SK-N-SH treated with all-trans-retinoic acid at 6 μM for 48 hours (cell line): ENCODE data around the gene PALLD.
A peak's percentile ranks its signal among the peaks of the same experiment; 100 is the strongest.

Source experiments
- ATAC-seq: fragments of 200-7000 bp; cut with Tn5 transposase; 3 replicates; pipeline ENCODE4 v1.9.1; 2020; ENCODE audit warnings: mild to moderate bottlenecking, moderate library complexity
- ARNTL ChIP-seq: fragments of 450-650 bp; formaldehyde crosslinking; IDR thresholded peaks from 2 replicates; pipeline ENCODE4 v1.5.0; 2020; ENCODE audit warnings: low read depth, mild to moderate bottlenecking, moderate library complexity, borderline replicate concordance
- CREB5 ChIP-seq: fragments of 250-450 bp; sonication (Bioruptor Pico); IDR thresholded peaks from 2 replicates; pipeline ENCODE4 v1.5.1; 2020; ENCODE audit warnings: low read depth, mild to moderate bottlenecking, moderate library complexity
- ESRRG ChIP-seq: fragments of 250-450 bp; sonication (Bioruptor Pico); IDR thresholded peaks from 2 replicates; pipeline ENCODE4 v1.6.1; 2021; ENCODE audit warnings: mild to moderate bottlenecking
- GLIS3 ChIP-seq: fragments of 250-450 bp; sonication (Bioruptor Pico); IDR thresholded peaks from 2 replicates; pipeline ENCODE4 v1.5.0; 2020; ENCODE audit warnings: mild to moderate bottlenecking, moderate library complexity
- ISL1 ChIP-seq: fragments of 250-450 bp; sonication (Bioruptor Pico); IDR thresholded peaks from 2 replicates; pipeline ENCODE4 v2.1.2; 2022; ENCODE audit warnings: mild to moderate bottlenecking, moderate library complexity
- PATZ1 ChIP-seq: fragments of 250-450 bp; sonication (Bioruptor Pico); IDR thresholded peaks from 2 replicates; pipeline ENCODE4 v1.8.0; 2020; ENCODE audit warnings: mild to moderate bottlenecking, moderate library complexity, borderline replicate concordance
- PPARA ChIP-seq: fragments of 250-450 bp; sonication (Bioruptor Pico); IDR thresholded peaks from 2 replicates; pipeline ENCODE4 v1.5.0; 2020; ENCODE audit warnings: mild to moderate bottlenecking, borderline replicate concordance
- RARB ChIP-seq: fragments of 250-450 bp; sonication (Bioruptor Pico); IDR thresholded peaks from 2 replicates; pipeline ENCODE4 v1.8.0; 2021; ENCODE audit warnings: mild to moderate bottlenecking, moderate library complexity
- TCF4 ChIP-seq: fragments of 250-450 bp; sonication (Bioruptor Pico); IDR thresholded peaks from 2 replicates; pipeline ENCODE4 v1.8.0; 2021; ENCODE audit warnings: mild to moderate bottlenecking, moderate library complexity, borderline replicate concordance
- TOX ChIP-seq: fragments of 250-450 bp; sonication (Bioruptor Pico); IDR thresholded peaks from 2 replicates; pipeline ENCODE4 v1.8.0; 2021; ENCODE audit warnings: mild to moderate bottlenecking, moderate library complexity, borderline replicate concordance
- ZC3H10 ChIP-seq: fragments of 250-450 bp; sonication (Bioruptor Pico); IDR thresholded peaks from 2 replicates; pipeline ENCODE4 v1.5.1; 2021; ENCODE audit warnings: mild to moderate bottlenecking, moderate library complexity
- ZFP3 ChIP-seq: fragments of 250-450 bp; sonication (Bioruptor Pico); IDR thresholded peaks from 2 replicates; pipeline ENCODE4 v1.5.0; 2020; ENCODE audit warnings: mild to moderate bottlenecking, moderate library complexity
- ZFP30 ChIP-seq: fragments of 450-650 bp; formaldehyde crosslinking; IDR thresholded peaks from 2 replicates; pipeline ENCODE4 v1.5.0; 2022; ENCODE audit warnings: mild to moderate bottlenecking, moderate library complexity
- ZNF565 ChIP-seq: fragments of 450-650 bp; formaldehyde crosslinking; conservative IDR thresholded peaks from 2 replicates; pipeline ENCODE4 v1.5.0; 2020; ENCODE audit warnings: low read depth, mild to moderate bottlenecking, moderate library complexity
- ZNF70 ChIP-seq: fragments of 450-650 bp; formaldehyde crosslinking; IDR thresholded peaks from 2 replicates; pipeline ENCODE4 v1.5.0; 2020; ENCODE audit warnings: mild to moderate bottlenecking, moderate library complexity
- ZNF8 ChIP-seq: fragments of 450-650 bp; formaldehyde crosslinking; IDR thresholded peaks from 2 replicates; pipeline ENCODE4 v1.5.0; 2020; ENCODE audit warnings: mild to moderate bottlenecking, moderate library complexity
- TF ChIP-seq, protein P1 (sequence below): fragments of 250-450 bp; sonication (Bioruptor Pico); IDR thresholded peaks from 2 replicates; pipeline ENCODE4 v1.5.0; 2020; ENCODE audit warnings: mild to moderate bottlenecking, moderate library complexity
- TF ChIP-seq, protein P2 (sequence below): fragments of 250-450 bp; sonication (Bioruptor Pico); IDR thresholded peaks from 2 replicates; pipeline ENCODE4 v1.8.0; 2021; ENCODE audit warnings: low read depth, mild to moderate bottlenecking, moderate library complexity, borderline replicate concordance
- TF ChIP-seq, protein P3 (sequence below): fragments of 250-450 bp; sonication (Bioruptor Pico); IDR thresholded peaks from 2 replicates; pipeline ENCODE4 v1.5.1; 2021; ENCODE audit warnings: mild to moderate bottlenecking, moderate library complexity

Gene PALLD

DNA sequence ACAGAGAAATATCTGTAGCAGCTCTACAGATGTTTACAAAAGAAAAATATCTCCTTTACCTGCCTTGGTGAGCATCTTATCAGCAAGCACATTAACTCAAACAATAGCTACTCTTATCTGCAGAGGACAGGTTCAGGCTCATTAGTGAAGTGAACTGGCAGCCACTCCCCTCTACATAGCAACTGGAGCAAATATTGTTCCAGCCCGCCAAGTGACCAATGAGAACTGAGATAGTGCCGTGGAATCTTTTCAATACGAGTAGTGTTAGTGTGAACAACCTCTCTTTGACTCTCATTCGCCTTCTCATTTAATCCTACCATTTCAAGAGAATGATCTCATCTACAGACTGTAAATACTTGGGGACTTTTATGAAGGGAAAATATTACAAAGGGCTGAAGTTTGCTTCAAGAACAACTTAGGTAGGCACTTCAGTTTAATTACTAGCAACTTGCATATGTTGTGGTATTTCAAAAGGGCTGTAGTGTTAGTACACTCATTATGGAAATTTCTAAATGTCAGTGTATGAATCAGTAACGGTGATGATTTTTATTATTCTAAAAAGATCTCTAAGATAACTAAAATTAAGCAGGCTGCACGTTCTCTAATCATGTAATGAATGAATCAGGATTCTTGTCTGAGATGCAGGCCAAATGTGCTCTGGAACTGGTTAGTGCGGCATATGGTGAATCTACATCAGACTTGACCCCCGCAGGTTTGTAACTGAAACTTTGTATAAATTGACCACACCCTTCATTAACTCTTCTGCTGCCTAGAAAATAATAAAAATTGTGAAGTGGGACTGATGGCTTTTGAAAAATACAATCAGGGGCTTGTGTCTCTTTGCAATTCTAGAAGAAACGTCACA is 72.4 kb downstream of the PALLD start:
- ATAC-seq = peak; percentile 62
- TF ChIP-seq ARNTL (CRISPR knock-in tag) (no peak), ZNF70 (CRISPR knock-in tag) (no peak), ZNF8 (CRISPR knock-in tag) (no peak), ZC3H10 (no peak), PATZ1 (CRISPR knock-in tag) (no peak)
- TF ChIP-seq, all 23 proteins: peak for 0

DNA sequence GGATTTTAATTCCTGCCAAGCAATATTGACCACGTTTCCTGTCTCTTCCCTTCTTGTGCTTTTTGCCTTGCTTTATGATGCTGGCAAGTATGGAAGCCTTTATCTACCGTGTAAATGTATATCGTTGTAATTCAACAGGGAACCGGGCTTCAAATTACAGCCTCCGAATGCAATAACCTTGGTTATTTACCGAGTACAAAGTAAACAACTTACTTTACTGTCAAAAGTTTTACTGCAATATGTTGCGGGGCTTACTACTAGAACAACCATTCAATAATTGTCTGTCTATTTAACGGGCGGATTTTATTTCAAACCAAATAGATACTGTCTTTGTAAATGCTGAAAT is 73.1 kb downstream of the PALLD start:
- TF ChIP-seq TCF4 (CRISPR knock-in tag) (no peak), ZFP30 (CRISPR knock-in tag) (no peak), ZNF565 (no peak), ZNF70 (CRISPR knock-in tag) (no peak)
- TF ChIP-seq, protein P1, sequence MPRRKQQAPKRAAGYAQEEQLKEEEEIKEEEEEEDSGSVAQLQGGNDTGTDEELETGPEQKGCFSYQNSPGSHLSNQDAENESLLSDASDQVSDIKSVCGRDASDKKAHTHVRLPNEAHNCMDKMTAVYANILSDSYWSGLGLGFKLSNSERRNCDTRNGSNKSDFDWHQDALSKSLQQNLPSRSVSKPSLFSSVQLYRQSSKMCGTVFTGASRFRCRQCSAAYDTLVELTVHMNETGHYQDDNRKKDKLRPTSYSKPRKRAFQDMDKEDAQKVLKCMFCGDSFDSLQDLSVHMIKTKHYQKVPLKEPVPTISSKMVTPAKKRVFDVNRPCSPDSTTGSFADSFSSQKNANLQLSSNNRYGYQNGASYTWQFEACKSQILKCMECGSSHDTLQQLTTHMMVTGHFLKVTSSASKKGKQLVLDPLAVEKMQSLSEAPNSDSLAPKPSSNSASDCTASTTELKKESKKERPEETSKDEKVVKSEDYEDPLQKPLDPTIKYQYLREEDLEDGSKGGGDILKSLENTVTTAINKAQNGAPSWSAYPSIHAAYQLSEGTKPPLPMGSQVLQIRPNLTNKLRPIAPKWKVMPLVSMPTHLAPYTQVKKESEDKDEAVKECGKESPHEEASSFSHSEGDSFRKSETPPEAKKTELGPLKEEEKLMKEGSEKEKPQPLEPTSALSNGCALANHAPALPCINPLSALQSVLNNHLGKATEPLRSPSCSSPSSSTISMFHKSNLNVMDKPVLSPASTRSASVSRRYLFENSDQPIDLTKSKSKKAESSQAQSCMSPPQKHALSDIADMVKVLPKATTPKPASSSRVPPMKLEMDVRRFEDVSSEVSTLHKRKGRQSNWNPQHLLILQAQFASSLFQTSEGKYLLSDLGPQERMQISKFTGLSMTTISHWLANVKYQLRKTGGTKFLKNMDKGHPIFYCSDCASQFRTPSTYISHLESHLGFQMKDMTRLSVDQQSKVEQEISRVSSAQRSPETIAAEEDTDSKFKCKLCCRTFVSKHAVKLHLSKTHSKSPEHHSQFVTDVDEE = no peak
- ATAC-seq = no peak

DNA sequence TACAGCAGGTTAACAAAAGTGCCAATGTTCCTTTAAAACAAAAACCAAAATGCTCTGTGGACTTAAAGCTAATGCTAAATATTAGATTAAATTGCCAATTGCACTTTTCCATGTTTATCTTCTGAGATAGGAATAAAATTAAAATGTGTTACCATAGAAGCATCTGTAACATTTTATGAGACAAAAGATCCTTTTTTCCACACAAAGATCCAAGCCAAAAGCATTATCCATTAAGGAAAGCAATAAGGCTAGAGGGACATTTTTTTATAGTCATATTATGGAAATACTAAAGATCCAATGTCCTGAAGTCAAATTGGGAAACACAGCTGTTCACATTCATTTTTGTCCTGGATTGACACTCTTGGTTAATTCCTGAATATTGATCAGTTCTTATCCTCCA is 73.6 kb downstream of the PALLD start:
- no peak for ATAC-seq
- TF ChIP-seq RARB (CRISPR knock-in tag) = no peak
- no peak for TF ChIP-seq ZC3H10

- TF ChIP-seq TCF4 (CRISPR knock-in tag) = no peak
- TF ChIP-seq, protein P2, sequence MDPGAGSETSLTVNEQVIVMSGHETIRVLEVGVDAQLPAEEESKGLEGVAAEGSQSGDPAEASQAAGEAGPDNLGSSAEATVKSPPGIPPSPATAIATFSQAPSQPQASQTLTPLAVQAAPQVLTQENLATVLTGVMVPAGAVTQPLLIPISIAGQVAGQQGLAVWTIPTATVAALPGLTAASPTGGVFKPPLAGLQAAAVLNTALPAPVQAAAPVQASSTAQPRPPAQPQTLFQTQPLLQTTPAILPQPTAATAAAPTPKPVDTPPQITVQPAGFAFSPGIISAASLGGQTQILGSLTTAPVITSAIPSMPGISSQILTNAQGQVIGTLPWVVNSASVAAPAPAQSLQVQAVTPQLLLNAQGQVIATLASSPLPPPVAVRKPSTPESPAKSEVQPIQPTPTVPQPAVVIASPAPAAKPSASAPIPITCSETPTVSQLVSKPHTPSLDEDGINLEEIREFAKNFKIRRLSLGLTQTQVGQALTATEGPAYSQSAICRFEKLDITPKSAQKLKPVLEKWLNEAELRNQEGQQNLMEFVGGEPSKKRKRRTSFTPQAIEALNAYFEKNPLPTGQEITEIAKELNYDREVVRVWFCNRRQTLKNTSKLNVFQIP (CRISPR knock-in tag) = no peak
- no peak for TF ChIP-seq CREB5
- TF ChIP-seq ZFP3 (CRISPR knock-in tag) = no peak
- no peak for TF ChIP-seq TOX (CRISPR knock-in tag)
- no peak for TF ChIP-seq RARB (CRISPR knock-in tag)
- no peak for TF ChIP-seq ARNTL (CRISPR knock-in tag)
- no peak for TF ChIP-seq ISL1
- TF ChIP-seq ZNF70 (CRISPR knock-in tag) = no peak
- TF ChIP-seq ZNF8 (CRISPR knock-in tag) = no peak
- TF ChIP-seq PATZ1 (CRISPR knock-in tag) = no peak
- no peak for TF ChIP-seq ESRRG (CRISPR knock-in tag)
- TF ChIP-seq PPARA = no peak
- no peak for TF ChIP-seq ZFP30 (CRISPR knock-in tag)
- no peak for TF ChIP-seq ZC3H10
- no peak for TF ChIP-seq GLIS3 (CRISPR knock-in tag)
- TF ChIP-seq, protein P3, sequence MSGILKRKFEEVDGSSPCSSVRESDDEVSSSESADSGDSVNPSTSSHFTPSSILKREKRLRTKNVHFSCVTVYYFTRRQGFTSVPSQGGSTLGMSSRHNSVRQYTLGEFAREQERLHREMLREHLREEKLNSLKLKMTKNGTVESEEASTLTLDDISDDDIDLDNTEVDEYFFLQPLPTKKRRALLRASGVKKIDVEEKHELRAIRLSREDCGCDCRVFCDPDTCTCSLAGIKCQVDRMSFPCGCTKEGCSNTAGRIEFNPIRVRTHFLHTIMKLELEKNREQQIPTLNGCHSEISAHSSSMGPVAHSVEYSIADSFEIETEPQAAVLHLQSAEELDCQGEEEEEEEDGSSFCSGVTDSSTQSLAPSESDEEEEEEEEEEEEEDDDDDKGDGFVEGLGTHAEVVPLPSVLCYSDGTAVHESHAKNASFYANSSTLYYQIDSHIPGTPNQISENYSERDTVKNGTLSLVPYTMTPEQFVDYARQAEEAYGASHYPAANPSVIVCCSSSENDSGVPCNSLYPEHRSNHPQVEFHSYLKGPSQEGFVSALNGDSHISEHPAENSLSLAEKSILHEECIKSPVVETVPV (CRISPR knock-in tag) = no peak
- no peak for ATAC-seq
Measured at GRCh38 chr4:168572002-168572401, 75.2 kb downstream of the PALLD start.
